ENCODE measurements around the gene SGPL1.

SGPL1 gene

GRCh38 chr10:70889291-70889690 is 73.5 kb downstream of the SGPL1 start:
- H3K4me1 ChIP-seq (ENCODE audit: control insufficient read depth, insufficient read depth, low read length, poor library complexity, severe bottlenecking) = peaks cover 12% of the 10 kb centered on the region
- no peak for DNase-seq
- H3K36me3 ChIP-seq (ENCODE audit: control insufficient read depth, insufficient read depth, low read length) = peaks cover 3% of the 10 kb centered on the region
- no peaks in the 10 kb centered on the region for H3K27me3 ChIP-seq (replicated peaks; ENCODE audit: control insufficient read depth, insufficient read depth, low read length, poor library complexity, severe bottlenecking)
- no peak overlapping the region for H3K27ac ChIP-seq (ENCODE audit: insufficient read depth, low read length, poor library complexity, severe bottlenecking)
- no peak overlapping the region for H3K4me3 ChIP-seq (ENCODE audit: insufficient read depth, low read depth, low read length, poor library complexity, severe bottlenecking)
- H3K9me3 ChIP-seq (ENCODE audit: control insufficient read depth, low read length) = no peaks in the 10 kb centered on the region

- H3K27me3 ChIP-seq (replicated peaks; ENCODE audit: control insufficient read depth, insufficient read depth, low read length, poor library complexity, severe bottlenecking) = no peaks in the 10 kb centered on the region
- H3K4me3 ChIP-seq (ENCODE audit: insufficient read depth, low read depth, low read length, poor library complexity, severe bottlenecking) = no peak overlapping the region
- no peak for DNase-seq
- no peaks in the 10 kb centered on the region for H3K36me3 ChIP-seq (ENCODE audit: control insufficient read depth, insufficient read depth, low read length)
- peaks cover 12% of the 10 kb centered on the region for H3K4me1 ChIP-seq (ENCODE audit: control insufficient read depth, insufficient read depth, low read length, poor library complexity, severe bottlenecking)
- no peak overlapping the region for H3K27ac ChIP-seq (ENCODE audit: insufficient read depth, low read length, poor library complexity, severe bottlenecking)
- H3K9me3 ChIP-seq (ENCODE audit: control insufficient read depth, low read length) = no peaks in the 10 kb centered on the region
These were observed 75.2 kb downstream of the SGPL1 start for GRCh38 chr10:70890917-70891431.

- no peak for DNase-seq
- H3K4me3 ChIP-seq (ENCODE audit: insufficient read depth, low read depth, low read length, poor library complexity, severe bottlenecking) = no peak overlapping the region
These were observed 75.9 kb downstream of the SGPL1 start for GRCh38 chr10:70891627-70892026.

GRCh38 chr10:70892631-70893030 is 76.9 kb downstream of the SGPL1 start:
- H3K4me1 ChIP-seq (ENCODE audit: control insufficient read depth, insufficient read depth, low read length, poor library complexity, severe bottlenecking) = peaks cover 8% of the 10 kb centered on the region
- no peak overlapping the region for H3K27ac ChIP-seq (ENCODE audit: insufficient read depth, low read length, poor library complexity, severe bottlenecking)
- H3K36me3 ChIP-seq (ENCODE audit: control insufficient read depth, insufficient read depth, low read length) = no peaks in the 10 kb centered on the region
- H3K27me3 ChIP-seq (replicated peaks; ENCODE audit: control insufficient read depth, insufficient read depth, low read length, poor library complexity, severe bottlenecking) = no peaks in the 10 kb centered on the region
- no peak for DNase-seq
- H3K4me3 ChIP-seq (ENCODE audit: insufficient read depth, low read depth, low read length, poor library complexity, severe bottlenecking) = no peak overlapping the region
- H3K9me3 ChIP-seq (ENCODE audit: control insufficient read depth, low read length) = no peaks in the 10 kb centered on the region

More at GRCh38 chr10:70891627-70892026, 75.9 kb downstream of the SGPL1 start:
- Histone ChIP-seq H3K9me3 (ENCODE audit: control insufficient read depth, low read length) (no peaks in the 10 kb centered on the region), H3K27me3 (replicated peaks; ENCODE audit: control insufficient read depth, insufficient read depth, low read length, poor library complexity, severe bottlenecking) (no peaks in the 10 kb centered on the region), H3K36me3 (ENCODE audit: control insufficient read depth, insufficient read depth, low read length) (no peaks in the 10 kb centered on the region), H3K27ac (ENCODE audit: insufficient read depth, low read length, poor library complexity, severe bottlenecking) (no peak overlapping the region), H3K4me1 (ENCODE audit: control insufficient read depth, insufficient read depth, low read length, poor library complexity, severe bottlenecking) (peaks cover 12% of the 10 kb centered on the region)

- no peak for DNase-seq
- Histone ChIP-seq H3K27ac (ENCODE audit: insufficient read depth, low read length, poor library complexity, severe bottlenecking) (no peak overlapping the region), H3K27me3 (replicated peaks; ENCODE audit: control insufficient read depth, insufficient read depth, low read length, poor library complexity, severe bottlenecking) (no peaks in the 10 kb centered on the region), H3K4me1 (ENCODE audit: control insufficient read depth, insufficient read depth, low read length, poor library complexity, severe bottlenecking) (peaks cover 5% of the 10 kb centered on the region), H3K9me3 (ENCODE audit: control insufficient read depth, low read length) (no peaks in the 10 kb centered on the region), H3K36me3 (ENCODE audit: control insufficient read depth, insufficient read depth, low read length) (no peaks in the 10 kb centered on the region), H3K4me3 (ENCODE audit: insufficient read depth, low read depth, low read length, poor library complexity, severe bottlenecking) (no peak overlapping the region)
These were observed 77.7 kb downstream of the SGPL1 start for GRCh38 chr10:70893227-70894006.

GRCh38 chr10:70894416-70894815 is 78.7 kb downstream of the SGPL1 start:
- H3K36me3 ChIP-seq (ENCODE audit: control insufficient read depth, insufficient read depth, low read length) = no peaks in the 10 kb centered on the region
- no peak overlapping the region for H3K4me3 ChIP-seq (ENCODE audit: insufficient read depth, low read depth, low read length, poor library complexity, severe bottlenecking)
- H3K27me3 ChIP-seq (replicated peaks; ENCODE audit: control insufficient read depth, insufficient read depth, low read length, poor library complexity, severe bottlenecking) = no peaks in the 10 kb centered on the region
- H3K4me1 ChIP-seq (ENCODE audit: control insufficient read depth, insufficient read depth, low read length, poor library complexity, severe bottlenecking) = no peaks in the 10 kb centered on the region
- H3K27ac ChIP-seq (ENCODE audit: insufficient read depth, low read length, poor library complexity, severe bottlenecking) = no peak overlapping the region
- no peak for DNase-seq
- H3K9me3 ChIP-seq (ENCODE audit: control insufficient read depth, low read length) = no peaks in the 10 kb centered on the region

- no peak overlapping the region for H3K4me3 ChIP-seq (ENCODE audit: insufficient read depth, low read depth, low read length, poor library complexity, severe bottlenecking)
- no peak overlapping the region for H3K27ac ChIP-seq (ENCODE audit: insufficient read depth, low read length, poor library complexity, severe bottlenecking)
- H3K9me3 ChIP-seq (ENCODE audit: control insufficient read depth, low read length) = no peaks in the 10 kb centered on the region
- H3K27me3 ChIP-seq (replicated peaks; ENCODE audit: control insufficient read depth, insufficient read depth, low read length, poor library complexity, severe bottlenecking) = no peaks in the 10 kb centered on the region
- no peak for DNase-seq
- no peaks in the 10 kb centered on the region for H3K36me3 ChIP-seq (ENCODE audit: control insufficient read depth, insufficient read depth, low read length)
- no peaks in the 10 kb centered on the region for H3K4me1 ChIP-seq (ENCODE audit: control insufficient read depth, insufficient read depth, low read length, poor library complexity, severe bottlenecking)
These were observed 80.8 kb downstream of the SGPL1 start for GRCh38 chr10:70896551-70896950.

GRCh38 chr10:70898687-70899086 is 82.9 kb downstream of the SGPL1 start:
- Histone ChIP-seq H3K36me3 (ENCODE audit: control insufficient read depth, insufficient read depth, low read length) (no peaks in the 10 kb centered on the region), H3K9me3 (ENCODE audit: control insufficient read depth, low read length) (no peaks in the 10 kb centered on the region), H3K4me1 (ENCODE audit: control insufficient read depth, insufficient read depth, low read length, poor library complexity, severe bottlenecking) (no peaks in the 10 kb centered on the region), H3K4me3 (ENCODE audit: insufficient read depth, low read depth, low read length, poor library complexity, severe bottlenecking) (no peak overlapping the region), H3K27ac (ENCODE audit: insufficient read depth, low read length, poor library complexity, severe bottlenecking) (no peak overlapping the region), H3K27me3 (replicated peaks; ENCODE audit: control insufficient read depth, insufficient read depth, low read length, poor library complexity, severe bottlenecking) (no peaks in the 10 kb centered on the region)
- no peak for DNase-seq

- Histone ChIP-seq H3K36me3 (ENCODE audit: control insufficient read depth, insufficient read depth, low read length) (no peaks in the 10 kb centered on the region), H3K27me3 (replicated peaks; ENCODE audit: control insufficient read depth, insufficient read depth, low read length, poor library complexity, severe bottlenecking) (no peaks in the 10 kb centered on the region), H3K9me3 (ENCODE audit: control insufficient read depth, low read length) (no peaks in the 10 kb centered on the region), H3K4me3 (ENCODE audit: insufficient read depth, low read depth, low read length, poor library complexity, severe bottlenecking) (no peak overlapping the region), H3K4me1 (ENCODE audit: control insufficient read depth, insufficient read depth, low read length, poor library complexity, severe bottlenecking) (no peaks in the 10 kb centered on the region), H3K27ac (ENCODE audit: insufficient read depth, low read length, poor library complexity, severe bottlenecking) (no peak overlapping the region)
- DNase-seq = no peak
These were observed 83.3 kb downstream of the SGPL1 start for GRCh38 chr10:70899096-70899495.

GRCh38 chr10:70901276-70901878 is 85.6 kb downstream of the SGPL1 start:
- H3K27ac ChIP-seq (ENCODE audit: insufficient read depth, low read length, poor library complexity, severe bottlenecking) = no peak overlapping the region
- no peaks in the 10 kb centered on the region for H3K4me1 ChIP-seq (ENCODE audit: control insufficient read depth, insufficient read depth, low read length, poor library complexity, severe bottlenecking)
- H3K27me3 ChIP-seq (replicated peaks; ENCODE audit: control insufficient read depth, insufficient read depth, low read length, poor library complexity, severe bottlenecking) = no peaks in the 10 kb centered on the region
- DNase-seq = no peak
- H3K9me3 ChIP-seq (ENCODE audit: control insufficient read depth, low read length) = no peaks in the 10 kb centered on the region
- no peaks in the 10 kb centered on the region for H3K36me3 ChIP-seq (ENCODE audit: control insufficient read depth, insufficient read depth, low read length)
- H3K4me3 ChIP-seq (ENCODE audit: insufficient read depth, low read depth, low read length, poor library complexity, severe bottlenecking) = no peak overlapping the region

All from effector memory CD4-positive, alpha-beta T cell (primary cell).